Karpas-422 (cell line): ENCODE measurements around the gene ACTL6A. TPM values are rescaled to one million over a fixed set of nuclear protein-coding genes. Genes with fewer than 3 reads are reported as not detected.
A peak's percentile ranks its signal among the peaks of the same experiment; 100 is the strongest.

Experiments
- DNase-seq: peaks from one replicate; pipeline ENCODE4 v3.0.0-alpha.2; 2015
- H2AFZ ChIP-seq: fragments of 200-600 bp; sonication (generic); 2 replicates; pipeline ENCODE4 v1.6.1; 2014; ENCODE audit warnings: antibody characterized with exemption, low read length, mixed read lengths
- H3K27ac ChIP-seq: fragments of 200-600 bp; sonication (generic); 2 replicates; pipeline ENCODE4 v1.5.1; 2014; ENCODE audit warnings: mild to moderate bottlenecking, low read length, moderate library complexity
- H3K27me3 ChIP-seq: fragments of 200-600 bp; sonication (generic); 2 replicates; pipeline ENCODE4 v1.6.1; 2014; ENCODE audit warnings: low read length, mixed read lengths
- H3K36me3 ChIP-seq: fragments of 200-600 bp; sonication (generic); 2 replicates; pipeline ENCODE4 v1.6.1; 2014; ENCODE audit warnings: low read length, mixed read lengths; ENCODE audit not compliant: insufficient read depth
- H3K4me1 ChIP-seq: fragments of 200-600 bp; sonication (generic); 2 replicates; pipeline ENCODE4 v1.6.1; 2014; ENCODE audit warnings: mild to moderate bottlenecking, low read length, mixed read lengths
- H3K4me2 ChIP-seq: fragments of 200-600 bp; sonication (generic); 2 replicates; pipeline ENCODE4 v1.6.1; 2014; ENCODE audit warnings: low read length, low read depth, mild to moderate bottlenecking; ENCODE audit not compliant: poor library complexity, severe bottlenecking
- H3K4me3 ChIP-seq: fragments of 200-600 bp; sonication (generic); 2 replicates; pipeline ENCODE4 v1.5.1; 2014; ENCODE audit warnings: mild to moderate bottlenecking, antibody characterized with exemption, low read length, mixed read lengths
- H3K79me2 ChIP-seq: fragments of 200-600 bp; sonication (generic); 2 replicates; pipeline ENCODE4 v1.6.1; 2014; ENCODE audit warnings: mild to moderate bottlenecking, low read length, mixed read lengths
- H3K9ac ChIP-seq: fragments of 200-600 bp; sonication (generic); 2 replicates; pipeline ENCODE4 v1.6.0; 2014; ENCODE audit warnings: low read length
- H3K9me2 ChIP-seq: fragments of 200-600 bp; sonication (generic), shearing (Covaris generic); replicated peaks from 2 replicates; pipeline ENCODE4 v1.6.0; 2014; ENCODE audit warnings: mild to moderate bottlenecking, low read length, moderate library complexity; ENCODE audit not compliant: insufficient read depth
- H3K9me3 ChIP-seq: fragments of 300-700, 200-600 bp; sonication (generic); 2 replicates; pipeline ENCODE4 v1.6.1; 2014; ENCODE audit warnings: low read length, mixed read lengths
- H4K20me1 ChIP-seq: fragments of 200-600 bp; sonication (generic); 2 replicates; pipeline ENCODE4 v1.6.1; 2014; ENCODE audit warnings: mild to moderate bottlenecking, antibody characterized with exemption, low read length, low read depth; ENCODE audit not compliant: insufficient read depth
- small RNA-seq: library from RNA; depleted of rRNA; stranded (forward); fragments of <200 nt; gene quantifications from one replicate; pipeline ENCODE3, GENCODE V24; 2014
- total RNA-seq: library from RNA; depleted of rRNA; stranded (reverse); fragments of >200 nt; shearing (Covaris generic); gene quantifications from 2 replicates; pipeline ENCODE4 v1.2.3, GENCODE V29; 2014; ENCODE audit warnings: low replicate concordance; rRNA removed

Gene ACTL6A
- total RNA-seq, 1 experiment from 2014 or later: 68.6 TPM

- Histone ChIP-seq H4K20me1 (no peaks in the 10 kb centered on the region), H3K27me3 (no peaks in the 10 kb centered on the region), H3K9me3 (no peaks in the 10 kb centered on the region), H3K4me2 (no peak overlapping the region), H3K4me1 (peaks cover 24% of the 10 kb centered on the region), H3K9me2 (no peaks in the 10 kb centered on the region), H3K4me3 (no peak overlapping the region), H3K36me3 (peaks cover 42% of the 10 kb centered on the region), H3K79me2 (peaks cover 50% of the 10 kb centered on the region), H3K9ac (no peak overlapping the region), H2AFZ (no peak overlapping the region), H3K27ac (no peak overlapping the region)
- DNase-seq: no peak
Measured at GRCh38 chr3:179615458-179616173, 52.9 kb downstream of the ACTL6A start.

- peaks cover 10% of the 10 kb centered on the region for H3K79me2 ChIP-seq
- H3K4me3 ChIP-seq: no peak overlapping the region
- H4K20me1 ChIP-seq: no peaks in the 10 kb centered on the region
- no peak overlapping the region for H3K4me2 ChIP-seq
- H3K36me3 ChIP-seq: peaks cover 55% of the 10 kb centered on the region
- H3K4me1 ChIP-seq: no peaks in the 10 kb centered on the region
- H3K9me3 ChIP-seq: no peaks in the 10 kb centered on the region
- H3K27me3 ChIP-seq: no peaks in the 10 kb centered on the region
- H2AFZ ChIP-seq: no peak overlapping the region
- DNase-seq: no peak
- H3K27ac ChIP-seq: no peak overlapping the region
- no peaks in the 10 kb centered on the region for H3K9me2 ChIP-seq
- H3K9ac ChIP-seq: no peak overlapping the region
Measured at GRCh38 chr3:179622023-179622422, 59.3 kb downstream of the ACTL6A start.

- Histone ChIP-seq H3K4me1 (no peaks in the 10 kb centered on the region), H3K79me2 (0 out of 2 replicates have a peak, but pooled peaks cover 3% of the 10 kb centered on the region), H3K4me3 (no peak overlapping the region), H3K9ac (no peak overlapping the region), H3K27ac (no peak overlapping the region), H3K9me2 (no peaks in the 10 kb centered on the region), H3K4me2 (no peak overlapping the region), H3K9me3 (no peaks in the 10 kb centered on the region), H2AFZ (no peak overlapping the region), H3K36me3 (peaks cover 37% of the 10 kb centered on the region), H4K20me1 (no peaks in the 10 kb centered on the region), H3K27me3 (no peaks in the 10 kb centered on the region)
- no peak for DNase-seq
Measured at GRCh38 chr3:179624451-179624850, 61.7 kb downstream of the ACTL6A start.

GRCh38 chr3:179630753-179631451 is 68.2 kb downstream of the ACTL6A start:
- Histone ChIP-seq H3K9me2 (no peaks in the 10 kb centered on the region), H3K4me3 (no peak overlapping the region), H3K4me1 (peaks cover 3% of the 10 kb centered on the region), H4K20me1 (no peaks in the 10 kb centered on the region), H3K79me2 (no peaks in the 10 kb centered on the region), H3K27me3 (no peaks in the 10 kb centered on the region), H3K4me2 (no peak overlapping the region), H3K27ac (no peak overlapping the region), H3K9me3 (no peaks in the 10 kb centered on the region), H3K9ac (no peak overlapping the region), H2AFZ (no peak overlapping the region), H3K36me3 (0 out of 2 replicates have a peak, but pooled peaks cover under 1% of the 10 kb centered on the region)
- peak; percentile 43 for DNase-seq

Small RNA genes lying within 50 kb of the gene (small RNA-seq; reads per million reads assigned to genes)
- gene AC090425.1 (not detected), gene RF01210 (0.20 reads per million)

Other genes with a start within 250 kb of the ACTL6A start
- 54.9 and 70.8 TPM in 2 replicates for gene ZNF639, start 239.9 kb upstream of the ACTL6A start, total RNA-seq
- 26.1 and 58.9 TPM in 2 replicates for gene MFN1, start 215.2 kb upstream of the ACTL6A start, total RNA-seq
- 0.18 and 0.78 TPM in 2 replicates for gene GNB4, start 111.5 kb upstream of the ACTL6A start, total RNA-seq
- 37.3 and 56.1 TPM in 2 replicates for gene MRPL47, start 41.7 kb downstream of the ACTL6A start, total RNA-seq
- gene NDUFB5, start 41.9 kb downstream of the ACTL6A start, total RNA-seq: 132 and 137 TPM in 2 replicates
- 17.5 and 22.1 TPM in 2 replicates for gene USP13, start 90.1 kb downstream of the ACTL6A start, total RNA-seq